HCT116 (cell line): ENCODE measurements around the gene RAB3GAP1. TPM values are rescaled to one million over a fixed set of nuclear protein-coding genes. Genes with fewer than 3 reads are reported as not detected.

Source experiments
- ATAC-seq: fragments of 200-7000 bp; cut with Tn5 transposase; 2 replicates; pipeline ENCODE4 v1.9.1; 2020; ENCODE audit warnings: mild to moderate bottlenecking, moderate library complexity
- BruUV-seq: library from RNA; stranded (reverse); fragments of 400-500 nt; replicated peaks from 2 replicates; lab custom pipeline; 2021; lab: Mats Ljungman, UMichigan
- CTCF ChIA-PET: fragments of 300-600 bp; sonication (Branson Sonifier 250); formaldehyde crosslinking; loops from one replicate; lab custom pipeline; 2021; ENCODE audit warnings: antibody characterized with exemption; lab: Charles Lee
- POLR2A ChIA-PET: fragments of 300-600, 350-600 bp; sonication (Branson Sonifier 250); formaldehyde crosslinking; loops from one replicate; lab custom pipeline; 2021; ENCODE audit warnings: antibody characterized with exemption; lab: Charles Lee
- RAD21 ChIA-PET, 2 experiments: fragments of 300-600 bp; sonication (Branson Sonifier 250); formaldehyde crosslinking; loops; one replicate each; lab custom pipeline; 2023; ENCODE audit warnings: low total read pairs in 2 of 2; ENCODE audit not compliant: uncharacterized antibody in 2 of 2, unreplicated experiment in 2 of 2, low non-redundant PET in 1 of 2; lab: Charles Lee
- DNase-seq: peaks from one replicate; pipeline ENCODE4 v3.0.0-alpha.2; 2010; ENCODE audit warnings: low read depth, low spot score
- H2AFZ ChIP-seq: fragments of 200-600 bp; shearing (Covaris generic), sonication (generic); 2 replicates; pipeline ENCODE4 v1.6.1; 2017; ENCODE audit warnings: low read depth, mixed run types, mixed read lengths, antibody characterized with exemption, low read length; ENCODE audit not compliant: poor library complexity, severe bottlenecking
- H3K27ac ChIP-seq: 2 replicates; pipeline ENCODE4 v1.5.1; 2012; ENCODE audit warnings: low read depth, low read length
- H3K27me3 ChIP-seq: fragments of 200-600 bp; sonication (generic); 2 replicates; pipeline ENCODE4 v1.6.1; 2016; ENCODE audit warnings: mixed run types, low read length, mixed read lengths; ENCODE audit not compliant: insufficient read depth
- H3K36me3 ChIP-seq, 2 experiments: fragments of 200-500 bp in 1 of 2; fragments of 200-600 bp in 1 of 2; sonication (Bioruptor generic) in 1 of 2; sonication (generic) in 1 of 2; 2 replicates each; pipeline versions ENCODE4 v1.5.1 to v1.6.1; 2014 to 2016; ENCODE audit warnings: low read length in 2 of 2, inconsistent platforms in 1 of 2, mixed read lengths in 1 of 2, mixed run types in 1 of 2; ENCODE audit not compliant: insufficient read depth in 2 of 2, control insufficient read depth in 1 of 2
- H3K4me1 ChIP-seq, 2 experiments: fragments of 200-600 bp in 1 of 2; sonication (generic) in 1 of 2; 2 replicates each; pipeline versions ENCODE4 v1.5.1 to v1.6.1; 2012 to 2017; ENCODE audit warnings: low read length in 2 of 2, inconsistent platforms in 1 of 2, mild to moderate bottlenecking in 1 of 2, mixed read lengths in 1 of 2, mixed run types in 1 of 2, moderate library complexity in 1 of 2; ENCODE audit not compliant: insufficient read depth in 2 of 2, control insufficient read depth in 1 of 2
- H3K4me2 ChIP-seq: fragments of 200-600 bp; sonication (generic); 2 replicates; pipeline ENCODE4 v1.6.1; 2017; ENCODE audit warnings: mixed run types, low read length, mixed read lengths
- H3K4me3 ChIP-seq, 2 experiments: fragments of 200-600 bp in 1 of 2; sonication (generic) in 1 of 2; replicated peaks in 1 of 2; 2 replicates each; pipeline ENCODE4 v1.5.1; 2011 to 2016; ENCODE audit warnings: low read length in 2 of 2, control low read depth in 1 of 2, low read depth in 1 of 2, mild to moderate bottlenecking in 1 of 2, mixed read lengths in 1 of 2, mixed run types in 1 of 2
- H3K79me2 ChIP-seq: fragments of 200-600 bp; sonication (generic); 2 replicates; pipeline ENCODE4 v1.6.1; 2017; ENCODE audit warnings: mild to moderate bottlenecking, mixed run types, low read length, moderate library complexity, mixed read lengths; ENCODE audit not compliant: insufficient read depth
- H3K9ac ChIP-seq: fragments of 200-600 bp; sonication (generic); 2 replicates; pipeline ENCODE4 v1.6.1; 2016; ENCODE audit warnings: low read length, mixed read lengths
- H3K9me2 ChIP-seq: fragments of 200-600 bp; sonication (generic), shearing (Covaris generic); 2 replicates; pipeline ENCODE4 v1.6.1; 2017; ENCODE audit warnings: mixed run types, mild to moderate bottlenecking, moderate library complexity; ENCODE audit not compliant: insufficient read depth
- H3K9me3 ChIP-seq, 2 experiments: fragments of 200-500 bp in 1 of 2; fragments of 200-600 bp in 1 of 2; sonication (Bioruptor generic) in 1 of 2; sonication (generic) in 1 of 2; 2 replicates each; pipeline ENCODE4 v1.6.1; 2014 to 2017; ENCODE audit warnings: low read length in 2 of 2, mixed read lengths in 2 of 2, inconsistent platforms in 1 of 2, low read depth in 1 of 2, mild to moderate bottlenecking in 1 of 2, mixed run types in 1 of 2, moderate library complexity in 1 of 2; ENCODE audit not compliant: control insufficient read depth in 1 of 2, insufficient read depth in 1 of 2
- H4K20me1 ChIP-seq: fragments of 200-600 bp; sonication (generic), shearing (Covaris generic); 2 replicates; pipeline ENCODE4 v1.6.1; 2017; ENCODE audit warnings: mixed run types, mild to moderate bottlenecking, moderate library complexity; ENCODE audit not compliant: insufficient read depth
- CEBPB ChIP-seq: IDR thresholded peaks from 2 replicates; pipeline ENCODE4 v1.6.1; 2012; ENCODE audit warnings: low read depth
- EZH2 ChIP-seq: fragments of 200-600 bp; sonication (generic); IDR thresholded peaks from 2 replicates; pipeline ENCODE4 v1.6.1; 2017; ENCODE audit warnings: antibody characterized with exemption, mixed run types
- EZH2phosphoT487 ChIP-seq: fragments of 200-600 bp; IDR thresholded peaks from 2 replicates; pipeline ENCODE4 v1.6.1; 2018; ENCODE audit warnings: antibody characterized with exemption, borderline replicate concordance
- POLR2A ChIP-seq: IDR thresholded peaks from 2 replicates; pipeline ENCODE4 v1.7.0; 2011; ENCODE audit warnings: borderline replicate concordance; ENCODE audit not compliant: insufficient read depth, insufficient read length; ENCODE audit errors: extremely low read depth
- SRF ChIP-seq: IDR thresholded peaks from 2 replicates; pipeline ENCODE4 v1.6.1; 2012; ENCODE audit warnings: low read depth
- TCF7L2 ChIP-seq: IDR thresholded peaks from 2 replicates; pipeline ENCODE4 v1.7.0; 2011; ENCODE audit warnings: borderline replicate concordance, inconsistent platforms; ENCODE audit not compliant: insufficient read depth, insufficient read length; ENCODE audit errors: extremely low read depth
- ZFX ChIP-seq: fragments of 450-650 bp; IDR thresholded peaks from 2 replicates; pipeline ENCODE4 v1.6.1; 2017
- intact Hi-C: fragments of 100-400 bp; cut with micrococcal nuclease; formaldehyde crosslinking; loops from 2 replicates; pipeline ENCODE4 v1.10.0; 2022
- total RNA-seq: library from RNA; stranded (reverse); gene quantifications from one replicate; pipeline ENCODE4 v1.2.1, GENCODE V29; 2021; ENCODE audit not compliant: unreplicated experiment
- TF ChIP-seq, protein P1 (sequence below), 3 experiments: fragments of 200-600 bp in 1 of 3; sonication (generic) in 1 of 3; IDR thresholded peaks in 2 of 3; conservative IDR thresholded peaks in 1 of 3; 2 replicates each; pipeline ENCODE4 v1.5.1; 2012 to 2017; ENCODE audit warnings: low read depth in 2 of 3, low read length in 2 of 3, antibody characterized with exemption in 1 of 3, borderline replicate concordance in 1 of 3, control low read depth in 1 of 3, mild to moderate bottlenecking in 1 of 3, mixed read lengths in 1 of 3, mixed run types in 1 of 3, moderate library complexity in 1 of 3; ENCODE audit not compliant: insufficient read depth in 1 of 3
- TF ChIP-seq, protein P2 (sequence below): IDR thresholded peaks from 2 replicates; pipeline ENCODE4 v1.6.1; 2012; ENCODE audit warnings: low read depth
- TF ChIP-seq, protein P3 (sequence below): IDR thresholded peaks from 2 replicates; pipeline ENCODE4 v1.6.1; 2012

RAB3GAP1 gene
- total RNA-seq, 1 experiment from 2014 or later: 38.5 TPM

DNA sequence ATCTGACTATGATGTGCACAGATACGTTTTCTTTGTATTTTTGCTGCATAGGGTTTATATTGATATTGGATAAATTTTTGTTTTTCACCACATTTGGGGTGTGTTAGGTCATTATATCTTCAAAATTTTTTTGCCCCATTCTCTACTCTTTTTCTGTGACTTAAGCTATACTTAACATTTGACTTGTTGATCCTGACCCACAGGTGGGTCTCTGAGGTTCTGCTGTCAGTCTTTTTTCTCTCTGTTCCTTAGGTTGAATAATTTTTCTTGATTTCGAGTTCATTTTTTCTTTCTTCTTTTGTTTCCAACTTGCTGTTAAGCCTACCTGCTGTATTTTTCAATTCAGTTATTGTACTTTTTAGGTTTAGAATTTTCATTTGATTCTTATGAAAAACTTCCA, 12.1 kb downstream of the RAB3GAP1 start (continued):
- TF ChIP-seq, protein P1, sequence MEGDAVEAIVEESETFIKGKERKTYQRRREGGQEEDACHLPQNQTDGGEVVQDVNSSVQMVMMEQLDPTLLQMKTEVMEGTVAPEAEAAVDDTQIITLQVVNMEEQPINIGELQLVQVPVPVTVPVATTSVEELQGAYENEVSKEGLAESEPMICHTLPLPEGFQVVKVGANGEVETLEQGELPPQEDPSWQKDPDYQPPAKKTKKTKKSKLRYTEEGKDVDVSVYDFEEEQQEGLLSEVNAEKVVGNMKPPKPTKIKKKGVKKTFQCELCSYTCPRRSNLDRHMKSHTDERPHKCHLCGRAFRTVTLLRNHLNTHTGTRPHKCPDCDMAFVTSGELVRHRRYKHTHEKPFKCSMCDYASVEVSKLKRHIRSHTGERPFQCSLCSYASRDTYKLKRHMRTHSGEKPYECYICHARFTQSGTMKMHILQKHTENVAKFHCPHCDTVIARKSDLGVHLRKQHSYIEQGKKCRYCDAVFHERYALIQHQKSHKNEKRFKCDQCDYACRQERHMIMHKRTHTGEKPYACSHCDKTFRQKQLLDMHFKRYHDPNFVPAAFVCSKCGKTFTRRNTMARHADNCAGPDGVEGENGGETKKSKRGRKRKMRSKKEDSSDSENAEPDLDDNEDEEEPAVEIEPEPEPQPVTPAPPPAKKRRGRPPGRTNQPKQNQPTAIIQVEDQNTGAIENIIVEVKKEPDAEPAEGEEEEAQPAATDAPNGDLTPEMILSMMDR (IDR thresholded peaks at IDR 0.05 in 2 of 3, conservative IDR thresholded peaks at IDR 0.05 in 1 of 3; ENCODE audit: borderline replicate concordance in 1 of 3, insufficient read depth in 1 of 3, low read depth in 2 of 3, low read length in 2 of 3): no peak
- TF ChIP-seq EZH2phosphoT487: no peak

DNA sequence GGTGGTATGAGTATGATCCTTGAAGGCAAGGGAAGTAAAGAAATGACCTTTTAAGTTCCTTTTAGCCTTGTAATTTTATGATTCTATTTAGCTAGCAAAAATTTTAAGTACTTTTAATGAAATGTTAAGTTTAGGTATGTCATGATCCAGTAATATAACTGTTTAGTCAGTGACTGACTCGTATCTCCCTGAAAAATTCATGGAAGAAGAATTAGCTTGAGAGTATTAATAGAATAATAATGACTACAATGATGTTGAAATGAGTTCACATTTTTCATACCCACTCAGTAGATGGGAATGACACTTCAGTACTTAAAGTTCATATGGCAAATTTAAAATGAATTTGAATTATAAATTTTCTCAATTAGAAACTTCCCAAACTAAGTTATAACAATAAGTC, 14.6 kb downstream of the RAB3GAP1 start:
- Histone ChIP-seq H3K4me3 (no peak overlapping the region), H3K4me2 (no peak overlapping the region), H3K36me3 (peaks cover 0 to 13% of the 10 kb centered on the region in 2 experiments; a peak in 2 of 4 replicates), H3K9ac (no peak overlapping the region)
- TF ChIP-seq, protein P2, sequence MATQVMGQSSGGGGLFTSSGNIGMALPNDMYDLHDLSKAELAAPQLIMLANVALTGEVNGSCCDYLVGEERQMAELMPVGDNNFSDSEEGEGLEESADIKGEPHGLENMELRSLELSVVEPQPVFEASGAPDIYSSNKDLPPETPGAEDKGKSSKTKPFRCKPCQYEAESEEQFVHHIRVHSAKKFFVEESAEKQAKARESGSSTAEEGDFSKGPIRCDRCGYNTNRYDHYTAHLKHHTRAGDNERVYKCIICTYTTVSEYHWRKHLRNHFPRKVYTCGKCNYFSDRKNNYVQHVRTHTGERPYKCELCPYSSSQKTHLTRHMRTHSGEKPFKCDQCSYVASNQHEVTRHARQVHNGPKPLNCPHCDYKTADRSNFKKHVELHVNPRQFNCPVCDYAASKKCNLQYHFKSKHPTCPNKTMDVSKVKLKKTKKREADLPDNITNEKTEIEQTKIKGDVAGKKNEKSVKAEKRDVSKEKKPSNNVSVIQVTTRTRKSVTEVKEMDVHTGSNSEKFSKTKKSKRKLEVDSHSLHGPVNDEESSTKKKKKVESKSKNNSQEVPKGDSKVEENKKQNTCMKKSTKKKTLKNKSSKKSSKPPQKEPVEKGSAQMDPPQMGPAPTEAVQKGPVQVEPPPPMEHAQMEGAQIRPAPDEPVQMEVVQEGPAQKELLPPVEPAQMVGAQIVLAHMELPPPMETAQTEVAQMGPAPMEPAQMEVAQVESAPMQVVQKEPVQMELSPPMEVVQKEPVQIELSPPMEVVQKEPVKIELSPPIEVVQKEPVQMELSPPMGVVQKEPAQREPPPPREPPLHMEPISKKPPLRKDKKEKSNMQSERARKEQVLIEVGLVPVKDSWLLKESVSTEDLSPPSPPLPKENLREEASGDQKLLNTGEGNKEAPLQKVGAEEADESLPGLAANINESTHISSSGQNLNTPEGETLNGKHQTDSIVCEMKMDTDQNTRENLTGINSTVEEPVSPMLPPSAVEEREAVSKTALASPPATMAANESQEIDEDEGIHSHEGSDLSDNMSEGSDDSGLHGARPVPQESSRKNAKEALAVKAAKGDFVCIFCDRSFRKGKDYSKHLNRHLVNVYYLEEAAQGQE: no peak
- TF ChIP-seq, protein P1 (IDR thresholded peaks at IDR 0.05 in 2 of 3, conservative IDR thresholded peaks at IDR 0.05 in 1 of 3; ENCODE audit: borderline replicate concordance in 1 of 3, insufficient read depth in 1 of 3, low read depth in 2 of 3, low read length in 2 of 3): no peak
- no peak for TF ChIP-seq EZH2
- TF ChIP-seq EZH2phosphoT487: no peak
- no peak for TF ChIP-seq TCF7L2
- no peak for TF ChIP-seq CEBPB
- TF ChIP-seq, protein P3, sequence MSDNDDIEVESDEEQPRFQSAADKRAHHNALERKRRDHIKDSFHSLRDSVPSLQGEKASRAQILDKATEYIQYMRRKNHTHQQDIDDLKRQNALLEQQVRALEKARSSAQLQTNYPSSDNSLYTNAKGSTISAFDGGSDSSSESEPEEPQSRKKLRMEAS: no peak
- no peak for TF ChIP-seq POLR2A
- no peak for TF ChIP-seq ZFX
- TF ChIP-seq SRF: no peak
- TF ChIP-seq, all 23 proteins: peak for 0
- Histone ChIP-seq H3K27me3 (no peaks in the 10 kb centered on the region), H3K9me3 (peaks cover 3 to 9% of the 10 kb centered on the region in 2 experiments; a peak in 2 of 4 replicates), H3K4me1 (no peaks in the 10 kb centered on the region), H4K20me1 (no peaks in the 10 kb centered on the region), H3K27ac (no peak overlapping the region), H3K9me2 (no peaks in the 10 kb centered on the region), H3K79me2 (peaks cover 92% of the 10 kb centered on the region), H2AFZ (no peak overlapping the region)
- ATAC-seq: no peak
- ChIA-PET CTCF (no interaction called here), RAD21 (no interaction called here), POLR2A (no interaction called here)
- intact Hi-C loops: no loop called here
- no TSS peak for BruUV-seq
- no peak for DNase-seq
